Astrocyte (in vitro differentiated cells and primary cell): ENCODE results near the gene TTBK2. TPM values are rescaled to one million over a fixed set of nuclear protein-coding genes. Genes with fewer than 3 reads are reported as not detected.
A peak's percentile ranks its signal among the peaks of the same experiment; 100 is the strongest.

Source experiments
- DNase-seq: peaks from one replicate; pipeline ENCODE4 v3.0.0-alpha.2; 2010; ENCODE audit warnings: low read depth
- FAIRE-seq: peaks from 2 replicates; lab custom pipeline; 2011; peaks lifted over from hg19 to GRCh38; lab: Jason Lieb, UNC
- H2AFZ ChIP-seq: 2 replicates; pipeline ENCODE4 v1.6.0; 2012; ENCODE audit warnings: low read depth, low read length, inconsistent platforms
- H3K27ac ChIP-seq: 2 replicates; pipeline ENCODE4 v1.5.1; 2011; ENCODE audit warnings: low read depth, low read length, inconsistent platforms
- H3K27me3 ChIP-seq: 2 replicates; pipeline ENCODE4 v1.6.0; 2011; ENCODE audit warnings: low read length, inconsistent platforms; ENCODE audit not compliant: insufficient read depth
- H3K36me3 ChIP-seq: 2 replicates; pipeline ENCODE4 v1.5.1; 2011; ENCODE audit warnings: low read length, inconsistent platforms; ENCODE audit not compliant: insufficient read depth
- H3K4me1 ChIP-seq: 2 replicates; pipeline ENCODE4 v1.5.1; 2011; ENCODE audit warnings: low read length, inconsistent platforms; ENCODE audit not compliant: insufficient read depth
- H3K4me2 ChIP-seq: 2 replicates; pipeline ENCODE4 v1.6.0; 2012; ENCODE audit warnings: low read length, inconsistent platforms
- H3K4me3 ChIP-seq: 2 replicates; pipeline ENCODE4 v1.5.1; 2011; ENCODE audit warnings: low read depth, mild to moderate bottlenecking, low read length, inconsistent platforms; ENCODE audit not compliant: insufficient read depth
- H3K79me2 ChIP-seq: 2 replicates; pipeline ENCODE4 v1.6.0; 2012; ENCODE audit warnings: mild to moderate bottlenecking, low read length, inconsistent platforms; ENCODE audit not compliant: insufficient read depth
- H3K9ac ChIP-seq: 2 replicates; pipeline ENCODE4 v1.6.0; 2012; ENCODE audit warnings: mild to moderate bottlenecking, low read length, inconsistent platforms
- H3K9me3 ChIP-seq: 2 replicates; pipeline ENCODE4 v1.5.1; 2012; ENCODE audit warnings: low read depth, mild to moderate bottlenecking, low read length, inconsistent platforms; ENCODE audit not compliant: insufficient read depth
- H4K20me1 ChIP-seq: 2 replicates; pipeline ENCODE4 v1.6.0; 2012; ENCODE audit warnings: low read length, inconsistent platforms; ENCODE audit not compliant: insufficient read depth
- H3K27ac Mint-ChIP-seq: one replicate; pipeline ENCODE4 v1.8.0; 2021; ENCODE audit warnings: mild to moderate bottlenecking, mixed read lengths; ENCODE audit not compliant: unreplicated experiment
- H3K27me3 Mint-ChIP-seq: one replicate; pipeline ENCODE4 v1.8.0; 2021; ENCODE audit warnings: low read depth, mixed read lengths; ENCODE audit not compliant: unreplicated experiment
- H3K36me3 Mint-ChIP-seq: one replicate; pipeline ENCODE4 v1.8.0; 2021; ENCODE audit warnings: low read depth, mixed read lengths; ENCODE audit not compliant: unreplicated experiment
- H3K4me1 Mint-ChIP-seq: one replicate; pipeline ENCODE4 v1.8.0; 2021; ENCODE audit warnings: low read depth, mixed read lengths; ENCODE audit not compliant: unreplicated experiment
- H3K4me3 Mint-ChIP-seq: one replicate; pipeline ENCODE4 v1.8.0; 2021; ENCODE audit warnings: mild to moderate bottlenecking, moderate library complexity, mixed read lengths; ENCODE audit not compliant: unreplicated experiment
- H3K9me3 Mint-ChIP-seq: one replicate; pipeline ENCODE4 v1.8.0; 2021; ENCODE audit warnings: mild to moderate bottlenecking, mixed read lengths; ENCODE audit not compliant: unreplicated experiment
- CTCF ChIP-seq: IDR thresholded peaks from 2 replicates; pipeline ENCODE4 v1.5.1; 2011; ENCODE audit warnings: low read depth, mild to moderate bottlenecking, inconsistent platforms, low read length, moderate library complexity; ENCODE audit not compliant: insufficient read depth
- EZH2 ChIP-seq: IDR thresholded peaks from 2 replicates; pipeline ENCODE4 v1.6.1; 2012; ENCODE audit warnings: mild to moderate bottlenecking, low read length, inconsistent platforms; ENCODE audit not compliant: insufficient read depth
- total RNA-seq: library from RNA; stranded (reverse); gene quantifications from 2 replicates; pipeline ENCODE4 v1.2.1, GENCODE V29; 2021

Gene TTBK2
- total RNA-seq, 1 donor from 2014 or later, result 14.8 TPM

- no peaks in the 10 kb centered on the region for H3K27me3 Mint-ChIP-seq
- H3K4me3 Mint-ChIP-seq, result peak overlapping the region; percentile 96
Observed at GRCh38 chr15:42919799-42920518, 619 bp downstream of the TTBK2 start.

GRCh38 chr15:42919308-42919707, 1.3 kb downstream of the TTBK2 start:
- H3K27me3 ChIP-seq, result no peaks in the 10 kb centered on the region
- H3K27ac Mint-ChIP-seq, result no peak overlapping the region
- no peaks in the 10 kb centered on the region for H3K9me3 ChIP-seq
- no peaks in the 10 kb centered on the region for H3K9me3 Mint-ChIP-seq
- H3K4me3 Mint-ChIP-seq, result peak overlapping the region; percentile 96
- peak overlapping the region; percentile 98 for H2AFZ ChIP-seq
- no peak overlapping the region for H3K27ac ChIP-seq
- peaks cover 5% of the 10 kb centered on the region for H4K20me1 ChIP-seq
- H3K4me1 Mint-ChIP-seq, result peaks cover 4% of the 10 kb centered on the region
- no peaks in the 10 kb centered on the region for H3K36me3 Mint-ChIP-seq
- no peaks in the 10 kb centered on the region for H3K27me3 Mint-ChIP-seq
- peak overlapping the region; percentile 98 for H3K4me2 ChIP-seq
- no peaks in the 10 kb centered on the region for H3K36me3 ChIP-seq
- FAIRE-seq, result no peak
- peak overlapping the region; percentile 85 for H3K4me3 ChIP-seq
- peaks cover 8% of the 10 kb centered on the region for H3K4me1 ChIP-seq
- no peak for TF ChIP-seq CTCF
- no peak for TF ChIP-seq EZH2
- H3K79me2 ChIP-seq, result peaks cover 18% of the 10 kb centered on the region
- peak overlapping the region; percentile 83 for H3K9ac ChIP-seq
- DNase-seq, result no peak

More at GRCh38 chr15:42919799-42920518, 619 bp downstream of the TTBK2 start:
- Mint-ChIP-seq H3K9me3 (no peaks in the 10 kb centered on the region), H3K36me3 (no peaks in the 10 kb centered on the region), H3K27ac (peak overlapping the region; percentile 78), H3K4me1 (peaks cover 4% of the 10 kb centered on the region)
- H2AFZ ChIP-seq, result peak overlapping the region; percentile 98
- H3K4me3 ChIP-seq, result peak overlapping the region; percentile 85
- H3K9ac ChIP-seq, result peak overlapping the region; percentile 83
- peaks cover 5% of the 10 kb centered on the region for H4K20me1 ChIP-seq
- TF ChIP-seq CTCF, result no peak
- TF ChIP-seq EZH2, result no peak
- no peaks in the 10 kb centered on the region for H3K9me3 ChIP-seq
- peaks cover 17% of the 10 kb centered on the region for H3K79me2 ChIP-seq
- DNase-seq, result peak; percentile 44
- no peaks in the 10 kb centered on the region for H3K27me3 ChIP-seq
- peak overlapping the region; percentile 48 for H3K27ac ChIP-seq
- no peaks in the 10 kb centered on the region for H3K36me3 ChIP-seq
- peak; percentile 13 for FAIRE-seq
- H3K4me2 ChIP-seq, result peak overlapping the region; percentile 98
- H3K4me1 ChIP-seq, result peaks cover 8% of the 10 kb centered on the region

GRCh38 chr15:42918047-42918446, 2.5 kb downstream of the TTBK2 start:
- H3K4me3 ChIP-seq, result no peak overlapping the region
- no peaks in the 10 kb centered on the region for H3K36me3 ChIP-seq
- Mint-ChIP-seq H3K27ac (no peak overlapping the region), H3K4me1 (peaks cover 4% of the 10 kb centered on the region), H3K9me3 (no peaks in the 10 kb centered on the region), H3K27me3 (no peaks in the 10 kb centered on the region), H3K4me3 (peak overlapping the region; percentile 54), H3K36me3 (no peaks in the 10 kb centered on the region)
- no peaks in the 10 kb centered on the region for H3K27me3 ChIP-seq
- no peak for DNase-seq
- peaks cover 5% of the 10 kb centered on the region for H4K20me1 ChIP-seq
- H3K4me2 ChIP-seq, result no peak overlapping the region
- no peak overlapping the region for H2AFZ ChIP-seq
- H3K9me3 ChIP-seq, result no peaks in the 10 kb centered on the region
- FAIRE-seq, result no peak
- H3K4me1 ChIP-seq, result peaks cover 8% of the 10 kb centered on the region
- no peak overlapping the region for H3K9ac ChIP-seq
- H3K27ac ChIP-seq, result no peak overlapping the region
- TF ChIP-seq EZH2, result no peak
- no peak for TF ChIP-seq CTCF
- H3K79me2 ChIP-seq, result peaks cover 20% of the 10 kb centered on the region
